ENCODE data around the gene RANGRF. TPM values are rescaled to one million over a fixed set of nuclear protein-coding genes. Genes with fewer than 3 reads are reported as not detected.

Gene RANGRF
- polyA plus RNA-seq, 3 donors: 29.5 to 33.7 (median 31.7) TPM

- peak; percentile 71 for DNase-seq
Measured at GRCh38 chr17:8300627-8301242, 12.3 kb downstream of the RANGRF start.

- no peak for DNase-seq
Measured at GRCh38 chr17:8310601-8311123, 22.2 kb downstream of the RANGRF start.

- no peak for DNase-seq
Measured at GRCh38 chr17:8311131-8311790, 22.8 kb downstream of the RANGRF start.

DNA sequence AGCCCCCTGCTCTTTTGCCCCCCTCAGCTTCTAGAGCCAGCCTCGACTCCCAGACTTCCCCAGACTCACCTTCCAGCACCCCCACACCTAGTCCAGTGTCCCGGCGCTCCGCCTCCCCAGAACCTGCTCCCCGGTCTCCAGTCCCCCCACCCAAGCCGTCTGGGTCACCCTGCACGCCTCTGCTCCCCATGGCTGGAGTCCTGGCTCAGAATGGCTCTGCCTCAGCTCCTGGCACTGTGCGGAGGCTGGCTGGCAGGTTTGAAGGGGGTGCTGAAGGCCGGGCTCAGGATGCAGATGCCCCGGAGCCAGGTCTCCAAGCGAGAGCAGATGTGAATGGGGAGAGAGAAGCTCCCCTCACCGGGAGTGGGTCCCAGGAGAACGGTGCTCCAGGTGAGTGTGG, 23.8 kb downstream of the RANGRF start:
- DNase-seq: no peak

GRCh38 chr17:8312726-8313600, 24.5 kb downstream of the RANGRF start:
- no peak for DNase-seq

- DNase-seq: no peak
Measured at GRCh38 chr17:8314797-8315763, 26.6 kb downstream of the RANGRF start.

DNA sequence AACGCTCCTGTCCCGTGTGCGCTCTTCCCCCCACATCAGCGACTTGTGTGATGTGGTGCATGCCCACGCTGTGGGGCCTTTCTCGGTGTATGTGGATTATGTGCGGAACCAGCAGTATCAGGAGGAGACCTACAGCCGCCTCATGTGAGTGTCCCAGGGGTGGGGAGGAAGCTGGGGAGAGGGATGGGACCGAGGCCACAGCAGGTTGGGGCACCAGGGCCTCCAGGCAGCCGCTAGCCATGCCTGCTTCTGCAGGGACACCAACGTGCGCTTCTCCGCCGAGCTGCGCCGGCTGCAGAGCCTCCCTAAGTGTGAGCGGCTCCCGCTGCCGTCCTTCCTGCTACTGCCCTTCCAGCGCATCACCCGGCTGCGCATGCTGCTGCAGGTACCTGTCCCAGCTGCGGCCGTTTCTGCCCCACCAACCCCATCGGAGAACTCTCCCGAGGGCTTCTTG, 27.3 kb downstream of the RANGRF start:
- no peak for DNase-seq

DNA sequence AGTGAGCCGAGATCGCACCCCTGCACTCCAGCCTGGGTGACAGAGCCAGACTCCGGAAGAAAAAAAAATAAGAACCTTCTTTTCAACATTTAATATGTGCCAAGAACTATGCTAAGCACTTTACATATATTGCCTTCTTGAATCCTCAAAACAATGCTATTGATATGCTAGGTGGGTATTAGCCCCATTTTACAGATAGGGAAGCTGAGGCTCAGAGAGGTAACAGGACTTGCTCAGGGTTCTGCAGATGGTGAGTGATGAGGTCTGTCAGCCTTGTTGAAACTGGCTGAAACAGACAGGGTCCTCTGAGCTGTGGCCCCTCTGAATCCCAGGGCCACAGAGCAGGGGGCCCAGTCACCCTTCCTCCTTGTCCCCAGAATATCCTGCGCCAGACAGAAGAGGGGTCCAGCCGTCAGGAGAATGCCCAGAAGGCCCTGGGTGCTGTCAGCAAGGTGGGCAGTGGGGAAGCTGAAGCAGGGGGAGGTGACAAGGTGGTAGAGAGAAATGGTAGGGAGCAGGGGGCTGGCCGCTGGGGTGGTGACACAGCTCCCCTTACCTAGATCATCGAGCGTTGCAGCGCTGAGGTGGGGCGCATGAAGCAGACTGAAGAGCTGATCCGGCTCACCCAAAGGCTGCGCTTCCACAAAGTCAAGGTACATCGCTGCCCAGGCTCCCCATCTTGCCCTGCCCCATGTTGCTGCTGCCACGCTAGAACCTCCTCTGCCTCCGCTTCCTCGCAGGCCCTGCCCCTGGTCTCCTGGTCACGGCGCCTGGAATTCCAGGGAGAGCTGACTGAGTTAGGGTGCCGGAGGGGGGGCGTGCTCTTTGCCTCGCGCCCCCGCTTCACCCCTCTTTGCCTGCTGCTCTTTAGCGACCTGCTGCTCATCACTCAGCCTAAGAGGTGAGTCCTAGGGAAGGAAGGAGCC, 29.8 kb downstream of the RANGRF start:
- DNase-seq: no peak

- DNase-seq: no peak
Measured at GRCh38 chr17:8320262-8320661, 31.8 kb downstream of the RANGRF start.

DNA sequence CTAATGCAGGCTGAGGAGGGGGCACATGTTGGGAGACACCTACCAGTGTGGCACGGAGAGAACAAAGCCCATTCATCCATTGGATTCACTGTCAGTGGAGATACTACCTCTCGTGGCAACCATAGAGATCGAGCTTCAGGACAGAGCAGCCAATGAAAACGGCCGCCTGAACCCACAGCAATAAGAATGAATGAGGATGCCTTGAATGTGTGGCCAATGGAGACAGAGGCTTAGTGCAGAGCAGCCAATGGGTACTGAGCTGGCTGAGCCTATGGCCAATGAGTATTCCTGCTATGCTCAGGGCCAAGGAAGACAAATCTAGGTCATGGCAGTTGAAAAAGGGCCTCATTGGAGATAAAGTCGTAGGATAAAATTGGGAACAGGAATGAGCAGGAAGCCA, 32.5 kb downstream of the RANGRF start:
- no peak for DNase-seq

- no peak for DNase-seq
Measured at GRCh38 chr17:8322061-8322460, 33.6 kb downstream of the RANGRF start.

DNA sequence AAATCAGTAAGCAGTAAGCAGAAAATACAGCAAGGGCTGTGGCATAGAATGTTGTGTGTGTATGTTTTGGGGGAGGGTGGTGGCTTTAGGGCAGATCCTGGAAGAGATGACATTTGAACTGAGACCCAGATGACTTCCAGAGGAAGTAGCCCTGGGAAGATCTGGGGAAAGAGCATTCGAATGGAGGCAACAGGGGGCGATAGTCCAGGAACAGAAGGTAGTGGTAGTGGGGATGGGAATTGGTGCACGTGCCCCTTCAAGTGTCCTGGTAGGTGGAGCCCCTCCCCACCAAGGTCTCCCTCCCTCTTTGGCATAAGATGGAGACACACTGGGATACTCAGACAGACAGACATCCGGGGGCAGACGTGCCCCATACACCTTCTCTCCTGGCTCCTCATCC, 35.7 kb downstream of the RANGRF start:
- DNase-seq: no peak

DNA sequence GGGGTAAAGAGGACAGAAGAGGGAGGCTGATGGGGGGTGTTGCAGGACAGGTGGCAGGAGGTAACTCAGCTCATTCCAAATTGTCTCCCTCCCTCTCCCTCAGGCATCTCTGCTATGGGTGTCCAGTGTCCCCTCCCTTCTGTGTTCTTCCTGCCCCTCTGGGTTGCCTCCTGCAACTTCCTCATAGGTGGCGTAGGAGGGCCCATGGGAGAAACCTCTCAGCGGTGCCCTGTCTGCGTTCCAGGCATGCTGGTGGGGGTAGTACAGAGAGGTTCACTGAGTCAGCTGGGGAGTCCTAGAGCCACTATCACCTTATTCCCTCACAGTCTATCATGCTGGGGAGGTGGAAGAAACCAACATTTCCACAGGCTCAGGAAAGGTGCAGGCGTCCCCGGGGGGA, 36.5 kb downstream of the RANGRF start:
- no peak for DNase-seq

DNA sequence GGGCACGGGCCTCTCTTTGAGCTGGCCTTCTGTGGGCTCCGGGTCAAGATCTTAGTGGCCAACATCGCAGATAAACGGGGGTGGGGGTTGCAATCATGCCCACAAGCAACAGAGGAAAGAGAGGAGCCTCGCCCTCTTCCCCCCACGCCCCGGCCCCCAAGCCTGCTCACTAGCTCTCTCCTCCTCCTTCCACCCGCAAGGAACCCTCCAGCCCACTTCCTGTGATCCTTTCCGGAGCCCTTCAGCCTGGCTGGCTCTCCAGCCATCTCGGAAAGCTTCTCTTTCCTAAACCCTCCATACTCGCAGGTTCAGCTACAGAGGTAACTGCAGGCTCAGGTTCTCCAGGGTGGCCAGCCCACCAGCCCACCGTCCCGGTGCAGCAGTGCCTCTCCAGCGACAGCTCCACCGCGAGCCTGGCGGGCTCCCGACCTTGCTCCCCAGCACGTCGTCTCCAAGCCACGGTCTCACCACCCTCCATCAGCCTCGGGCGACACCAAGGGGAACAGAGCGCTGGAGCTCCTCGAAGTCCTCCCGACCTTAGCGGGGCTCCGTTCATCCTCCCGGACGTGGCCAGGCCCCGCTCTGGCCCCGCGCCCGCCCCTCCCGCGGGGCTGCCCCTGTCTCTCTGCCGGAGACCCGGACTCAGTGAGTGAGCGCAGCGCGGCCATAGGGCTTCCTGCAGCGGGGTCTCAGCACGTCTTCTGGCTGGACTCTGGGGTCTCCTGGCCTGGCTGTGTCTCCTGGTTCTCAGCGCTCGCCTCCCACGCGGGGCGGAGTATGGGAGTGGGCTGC, 38.2 kb downstream of the RANGRF start:
- DNase-seq: no peak

GRCh38 chr17:8327303-8327649, 38.8 kb downstream of the RANGRF start:
- DNase-seq: no peak

DNA sequence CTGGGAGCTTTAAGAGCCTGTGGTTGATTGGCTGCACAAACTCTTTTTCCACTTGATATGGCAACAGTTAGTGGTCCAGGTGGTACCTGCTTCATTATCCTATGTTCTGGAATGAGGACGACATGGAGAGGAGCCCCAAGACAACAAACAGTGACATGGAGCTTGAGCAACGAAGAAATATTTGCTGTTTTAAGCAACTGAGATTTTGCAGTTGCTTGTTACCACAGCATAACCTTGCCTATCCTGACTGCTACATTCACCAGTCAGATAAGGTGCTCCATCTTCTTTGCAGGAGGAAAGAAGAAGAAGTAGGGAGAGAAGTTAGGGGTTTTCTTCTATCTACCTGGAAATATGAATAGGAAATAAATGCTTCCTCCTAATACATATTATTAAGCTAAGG, 43.7 kb downstream of the RANGRF start:
- no peak for DNase-seq

DNA sequence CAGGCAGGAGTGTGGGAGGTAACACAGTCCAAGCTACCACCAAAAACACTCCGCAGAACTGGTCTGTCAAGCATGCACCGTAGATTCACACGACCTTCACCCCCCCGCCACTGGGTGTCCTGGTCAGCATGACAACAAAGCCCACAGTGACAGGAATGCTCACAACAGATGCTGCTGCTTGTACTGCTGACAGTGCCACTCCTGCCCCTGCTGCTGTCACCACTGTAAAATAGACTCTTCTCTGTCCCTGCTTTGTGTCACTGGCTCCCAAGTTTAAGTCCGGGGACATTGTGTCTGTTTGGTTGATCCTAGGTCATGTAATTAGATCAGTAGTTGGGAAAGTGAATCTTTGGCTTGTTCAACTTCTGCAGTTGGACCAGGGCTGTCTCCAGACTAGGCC, 44.2 kb downstream of the RANGRF start:
- DNase-seq: peak; percentile 62

DNA sequence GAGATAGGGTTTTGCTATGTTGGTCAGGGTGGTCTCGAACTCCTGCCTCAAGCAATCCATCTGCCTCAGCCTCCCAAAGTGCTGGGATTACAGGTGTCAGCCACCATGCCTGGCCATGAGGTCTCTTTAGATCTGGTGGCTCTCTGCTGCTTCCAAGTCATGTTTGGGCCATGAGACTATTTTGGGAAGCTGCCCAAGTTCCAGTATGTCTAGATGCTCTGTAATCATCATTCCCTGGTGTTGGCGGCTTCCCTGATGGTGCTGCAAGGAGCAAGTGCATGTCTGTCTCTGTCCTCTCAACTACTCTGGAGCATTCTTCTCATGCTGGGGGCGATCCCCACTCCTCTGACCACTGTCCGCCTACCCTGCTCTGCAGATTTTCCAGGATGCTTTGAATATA, 44.8 kb downstream of the RANGRF start:
- DNase-seq: no peak
